ENCODE results near the gene HTN3. TPM values are rescaled to one million over a fixed set of nuclear protein-coding genes. Genes with fewer than 3 reads are reported as not detected.

HTN3 gene
- total RNA-seq, 4 donors from 2014 or later: not detected

DNA sequence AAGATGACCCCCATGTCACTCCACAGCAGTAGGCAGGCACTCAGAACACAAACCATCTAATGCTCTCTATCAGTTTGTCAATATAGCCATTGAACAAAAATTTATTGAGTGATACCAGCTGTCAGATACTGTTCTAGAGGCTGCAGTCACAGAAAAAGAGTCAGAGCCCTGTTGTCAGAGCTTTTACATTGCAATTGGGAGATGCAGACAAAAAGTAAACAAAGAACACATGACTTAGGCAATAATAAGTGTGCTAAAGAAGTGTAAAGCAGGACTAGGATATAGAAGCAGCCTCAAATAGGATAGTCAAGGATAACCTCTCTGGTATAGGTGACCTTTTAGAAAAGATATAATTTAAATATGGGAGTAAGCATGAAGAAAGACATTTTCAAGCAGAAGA lies 30.9 kb downstream of the HTN3 start:
- intact Hi-C loops (cut with DNase I): no loop called here
- H3K27ac ChIP-seq: no peak overlapping the region
- no peak overlapping the region for H3K4me3 ChIP-seq (replicated peaks in 1 of 3)
- DNase-seq: no peak
- no peaks in the 10 kb centered on the region for H3K9me3 ChIP-seq
- no peaks in the 10 kb centered on the region for H3K36me3 ChIP-seq
- no peaks in the 10 kb centered on the region for H3K27me3 ChIP-seq
- no peak for TF ChIP-seq CTCF (IDR thresholded peaks at IDR 0.05)
- no peak for TF ChIP-seq POLR2A (IDR thresholded peaks at IDR 0.05)
- H3K4me1 ChIP-seq: no peaks in the 10 kb centered on the region

DNA sequence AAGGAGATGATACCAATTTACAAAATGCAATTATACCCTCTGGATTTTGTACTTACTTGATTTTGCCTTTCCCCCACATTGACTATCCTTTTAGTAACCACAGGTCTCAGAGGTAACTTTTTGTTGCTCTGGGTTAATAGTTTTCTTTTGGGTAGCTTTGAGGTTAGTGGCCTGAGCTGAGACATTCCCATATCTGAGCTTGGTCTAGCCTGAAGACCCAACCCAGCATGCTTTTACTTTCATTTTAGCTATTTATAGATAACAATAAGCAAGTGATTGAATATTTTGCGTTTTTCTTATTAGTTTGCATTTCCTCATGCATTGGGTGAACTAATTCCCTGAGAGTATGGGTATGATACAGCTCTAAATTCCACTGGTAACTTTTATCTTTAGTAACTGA lies 33.7 kb downstream of the HTN3 start:
- intact Hi-C loops (cut with DNase I): no loop called here
- no peak overlapping the region for H3K27ac ChIP-seq
- H3K4me3 ChIP-seq (replicated peaks in 1 of 3): no peak overlapping the region
- H3K4me1 ChIP-seq: no peaks in the 10 kb centered on the region
- DNase-seq: no peak
- 75 to 82% methylated on average over 1 of the region's 1 CpG for WGBS, 2 donors
- H3K27me3 ChIP-seq: no peaks in the 10 kb centered on the region
- H3K9me3 ChIP-seq: no peaks in the 10 kb centered on the region
- TF ChIP-seq CTCF (IDR thresholded peaks at IDR 0.05) (no peak), POLR2A (IDR thresholded peaks at IDR 0.05) (no peak)
- no peaks in the 10 kb centered on the region for H3K36me3 ChIP-seq

DNA sequence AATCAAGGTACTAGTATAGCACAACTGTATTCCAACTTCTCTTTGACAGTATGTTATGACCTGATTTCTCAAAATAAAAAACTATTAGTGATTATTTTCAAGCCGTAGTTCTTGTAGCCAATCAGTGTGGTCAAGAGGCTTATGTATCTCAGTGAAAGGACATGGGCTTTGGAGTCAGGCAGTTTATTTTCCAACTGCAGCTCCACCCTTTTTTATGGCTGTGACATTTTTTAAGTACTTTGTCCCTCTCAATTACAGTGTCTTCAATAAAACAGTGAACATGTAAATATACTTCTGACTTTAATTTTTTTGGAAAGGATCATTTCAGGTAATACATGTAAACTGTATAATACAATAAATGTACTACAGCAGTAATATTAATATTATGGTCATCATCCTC lies 51.9 kb downstream of the HTN3 start:
- no peak for TF ChIP-seq POLR2A (IDR thresholded peaks at IDR 0.05)
- TF ChIP-seq CTCF (IDR thresholded peaks at IDR 0.05): no peak
- Histone ChIP-seq H3K27ac (no peak overlapping the region), H3K9me3 (no peaks in the 10 kb centered on the region), H3K27me3 (no peaks in the 10 kb centered on the region), H3K4me3 (replicated peaks in 1 of 3) (no peak overlapping the region), H3K36me3 (no peaks in the 10 kb centered on the region), H3K4me1 (no peaks in the 10 kb centered on the region)
- intact Hi-C loops (cut with DNase I): no loop called here
- no peak for DNase-seq
- 85 to 86% methylated on average over 1 of the region's 1 CpG for WGBS, 2 donors

Other genes with a start within 250 kb of the HTN3 start
- gene SULT1E1, start 168.3 kb upstream of the HTN3 start, total RNA-seq: not detected
- gene CSN1S1, start 97.4 kb upstream of the HTN3 start, total RNA-seq: not detected
- gene CSN2, start 62.7 kb upstream of the HTN3 start, total RNA-seq: not detected
- gene STATH, start 32.5 kb upstream of the HTN3 start, total RNA-seq: not detected
- not detected for gene HTN1, start 22.0 kb downstream of the HTN3 start, total RNA-seq
- gene PRR27, start 125.8 kb downstream of the HTN3 start, total RNA-seq: not detected
- 10 to 100 TPM in 1 of 4 donors, 1 to 10 TPM in 3; 1.9 to 18.5 (median 3.9) TPM for gene ODAM, start 167.3 kb downstream of the HTN3 start, total RNA-seq
- not detected for gene FDCSP, start 197.7 kb downstream of the HTN3 start, total RNA-seq
- not detected for gene CSN3, start 214.1 kb downstream of the HTN3 start, total RNA-seq

Measured in thyroid gland (tissue), 4 donors.